Type B pancreatic cell (in vitro differentiated cells): ENCODE measurements around the gene FARP1. TPM values are rescaled to one million over a fixed set of nuclear protein-coding genes. Genes with fewer than 3 reads are reported as not detected.

Experiments used
- DNase-seq: peaks from one replicate; pipeline ENCODE4 v3.0.0; 2021; ENCODE audit warnings: mixed read lengths; ENCODE audit not compliant: unreplicated experiment; ENCODE audit errors: extremely low spot score
- H3K27ac Mint-ChIP-seq: 2 replicates; pipeline ENCODE4 v1.8.0; 2021; ENCODE audit warnings: mild to moderate bottlenecking, mixed read lengths
- H3K27me3 Mint-ChIP-seq: 2 replicates; pipeline ENCODE4 v1.8.0; 2021; ENCODE audit warnings: mixed read lengths
- H3K36me3 Mint-ChIP-seq: 2 replicates; pipeline ENCODE4 v1.8.0; 2021; ENCODE audit warnings: mixed read lengths
- H3K4me1 Mint-ChIP-seq: one replicate; pipeline ENCODE4 v1.8.0; 2021; ENCODE audit warnings: mixed read lengths; ENCODE audit not compliant: unreplicated experiment
- H3K4me3 Mint-ChIP-seq: 2 replicates; pipeline ENCODE4 v1.8.0; 2021; ENCODE audit warnings: mild to moderate bottlenecking, mixed read lengths
- H3K9me3 Mint-ChIP-seq: 2 replicates; pipeline ENCODE4 v1.8.0; 2021; ENCODE audit warnings: mixed read lengths
- CTCF ChIP-seq: fragments of 200-600 bp; sonication (generic); conservative IDR thresholded peaks from 2 replicates; pipeline ENCODE4 v1.5.0; 2021; ENCODE audit warnings: antibody characterized with exemption, mild to moderate bottlenecking
- total RNA-seq: library from RNA; stranded (reverse); gene quantifications from 2 replicates; pipeline ENCODE4 v1.2.1, GENCODE V29; 2021; ENCODE audit warnings: low replicate concordance

Gene FARP1
- total RNA-seq, 1 donor from 2014 or later, result 195 TPM

- Mint-ChIP-seq H3K27me3 (no peaks in the 10 kb centered on the region), H3K9me3 (no peaks in the 10 kb centered on the region), H3K27ac (peak overlapping the region; percentile 74), H3K4me1 (peaks cover 76% of the 10 kb centered on the region), H3K36me3 (peaks cover 8% of the 10 kb centered on the region), H3K4me3 (no peak overlapping the region)
- no peak for DNase-seq
- TF ChIP-seq CTCF, result no peak
These were observed 343.5 kb downstream of the FARP1 start for GRCh38 chr13:98486412-98486811.

GRCh38 chr13:98487016-98487415 lies 344.1 kb downstream of the FARP1 start:
- Mint-ChIP-seq H3K36me3 (peaks cover 8% of the 10 kb centered on the region), H3K4me1 (peaks cover 76% of the 10 kb centered on the region), H3K9me3 (no peaks in the 10 kb centered on the region), H3K27ac (peak overlapping the region; percentile 74), H3K4me3 (no peak overlapping the region), H3K27me3 (no peaks in the 10 kb centered on the region)
- no peak for DNase-seq
- TF ChIP-seq CTCF, result no peak

- H3K4me1 Mint-ChIP-seq, result peaks cover 81% of the 10 kb centered on the region
- peak overlapping the region; percentile 15 for H3K4me3 Mint-ChIP-seq
- peak overlapping the region; percentile 37 for H3K27ac Mint-ChIP-seq
These were observed 344.6 kb downstream of the FARP1 start for GRCh38 chr13:98487522-98487921.

GRCh38 chr13:98488736-98489135 lies 345.8 kb downstream of the FARP1 start:
- peak overlapping the region; percentile 60 for H3K27ac Mint-ChIP-seq
- no peak for TF ChIP-seq CTCF
- no peak for DNase-seq
- no peak overlapping the region for H3K4me3 Mint-ChIP-seq
- no peaks in the 10 kb centered on the region for H3K9me3 Mint-ChIP-seq
- no peaks in the 10 kb centered on the region for H3K27me3 Mint-ChIP-seq
- H3K36me3 Mint-ChIP-seq, result peaks cover 17% of the 10 kb centered on the region
- H3K4me1 Mint-ChIP-seq, result peaks cover 84% of the 10 kb centered on the region

More at GRCh38 chr13:98487522-98487921, 344.6 kb downstream of the FARP1 start:
- Mint-ChIP-seq H3K36me3 (peaks cover 11% of the 10 kb centered on the region), H3K27me3 (no peaks in the 10 kb centered on the region), H3K9me3 (no peaks in the 10 kb centered on the region)
- no peak for DNase-seq
- no peak for TF ChIP-seq CTCF

GRCh38 chr13:98489446-98490194 lies 346.7 kb downstream of the FARP1 start:
- Mint-ChIP-seq H3K27ac (peak overlapping the region; percentile 54), H3K4me3 (no peak overlapping the region), H3K36me3 (peaks cover 21% of the 10 kb centered on the region), H3K9me3 (no peaks in the 10 kb centered on the region), H3K4me1 (peaks cover 78% of the 10 kb centered on the region), H3K27me3 (no peaks in the 10 kb centered on the region)
- TF ChIP-seq CTCF, result no peak
- DNase-seq, result no peak
